Fibroblast of lung (primary cell): Measurements from ENCODE around the gene PTRH1.

ENCODE experiments used
- CTCF ChIP-seq, 2 donors: IDR thresholded peaks in 1 of 2; conservative IDR thresholded peaks in 1 of 2; 1 replicate in 1 of 2; 2 replicates in 1 of 2; pipeline ENCODE4 v1.5.1; 2011 to 2012; ENCODE audit warnings: low read length in 2 of 2, control low read depth in 1 of 2, inconsistent platforms in 1 of 2, low read depth in 1 of 2, mild to moderate bottlenecking in 1 of 2
- EZH2 ChIP-seq: IDR thresholded peaks from 2 replicates; pipeline ENCODE4 v1.5.1; 2012; ENCODE audit warnings: low read length, control low read depth, mild to moderate bottlenecking; ENCODE audit errors: missing control alignments

- TF ChIP-seq CTCF (conservative IDR thresholded peaks at IDR 0.05 in 1 of 2, IDR thresholded peaks at IDR 0.05 in 1 of 2; ENCODE audit: low read depth in 1 of 2, low read length in 2 of 2) (no peak), EZH2 (no peak)
Measured at GRCh38 chr9:127728808-127729207, 13.3 kb upstream of the PTRH1 start.
